HL-60 (cell line): ENCODE results near the gene SLC5A6.

Experiments used
- DNase-seq, 2 experiments: peaks; one replicate each; pipeline ENCODE4 v3.0.0-alpha.2; 2010 to 2020; ENCODE audit warnings: low read depth in 1 of 2, low spot score in 1 of 2
- H3K27ac ChIP-seq: fragments of 250-450 bp; sonication (Bioruptor Pico); replicated peaks from 2 replicates; pipeline ENCODE4 v1.5.1; 2020; ENCODE audit warnings: mild to moderate bottlenecking, moderate library complexity
- H3K27me3 ChIP-seq: fragments of 250-450 bp; sonication (Bioruptor Pico); 2 replicates; pipeline ENCODE4 v1.5.1; 2021; ENCODE audit warnings: mild to moderate bottlenecking, moderate library complexity; ENCODE audit not compliant: insufficient read depth, poor library complexity, severe bottlenecking
- H3K4me3 ChIP-seq: replicated peaks from 2 replicates; pipeline ENCODE4 v1.5.1; 2011; ENCODE audit warnings: mild to moderate bottlenecking, control low read depth, low read length; ENCODE audit not compliant: insufficient read depth
- GABPA ChIP-seq: IDR thresholded peaks from 2 replicates; pipeline ENCODE4 v1.6.1; 2012; ENCODE audit warnings: low read depth
- POLR2AphosphoS5 ChIP-seq: IDR thresholded peaks from 2 replicates; pipeline ENCODE4 v1.6.1; 2012; ENCODE audit warnings: low read depth
- SPI1 ChIP-seq: IDR thresholded peaks from 2 replicates; pipeline ENCODE4 v1.6.1; 2012; ENCODE audit warnings: low read depth, mild to moderate bottlenecking, borderline replicate concordance
- TF ChIP-seq, protein P1 (sequence below): IDR thresholded peaks from one replicate; pipeline ENCODE4 v1.5.1; 2011; ENCODE audit warnings: low read length, control low read depth, inconsistent platforms; ENCODE audit not compliant: insufficient read depth
- TF ChIP-seq, protein P2 (sequence below): IDR thresholded peaks from 2 replicates; pipeline ENCODE4 v1.6.1; 2012; ENCODE audit warnings: low read depth; ENCODE audit not compliant: insufficient replicate concordance

Gene SLC5A6

DNA sequence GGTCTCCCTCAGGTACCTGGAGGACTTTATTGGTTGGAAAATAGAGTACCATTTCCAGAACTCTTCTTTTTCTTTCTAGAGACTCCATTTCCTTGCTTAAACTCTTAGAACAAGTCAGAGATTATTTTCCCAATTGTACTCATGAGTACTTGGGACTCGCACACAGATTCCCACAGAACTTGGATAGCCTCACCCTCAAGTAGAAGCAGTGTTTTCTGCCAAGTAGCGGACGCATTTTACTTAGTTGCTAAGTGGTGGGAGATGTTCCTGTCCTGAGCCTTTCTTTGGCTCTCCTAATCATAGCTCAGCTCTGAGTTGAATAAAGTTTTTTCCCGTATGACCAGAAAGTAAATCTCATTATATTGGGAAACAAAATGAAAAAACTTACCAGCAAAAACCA is 33.6 kb upstream of the SLC5A6 start:
- Histone ChIP-seq H3K27ac (no peak overlapping the region), H3K27me3 (no peaks in the 10 kb centered on the region), H3K4me3 (no peak overlapping the region)
- no peak for TF ChIP-seq GABPA
- no peak for TF ChIP-seq POLR2AphosphoS5
- TF ChIP-seq, protein P1, sequence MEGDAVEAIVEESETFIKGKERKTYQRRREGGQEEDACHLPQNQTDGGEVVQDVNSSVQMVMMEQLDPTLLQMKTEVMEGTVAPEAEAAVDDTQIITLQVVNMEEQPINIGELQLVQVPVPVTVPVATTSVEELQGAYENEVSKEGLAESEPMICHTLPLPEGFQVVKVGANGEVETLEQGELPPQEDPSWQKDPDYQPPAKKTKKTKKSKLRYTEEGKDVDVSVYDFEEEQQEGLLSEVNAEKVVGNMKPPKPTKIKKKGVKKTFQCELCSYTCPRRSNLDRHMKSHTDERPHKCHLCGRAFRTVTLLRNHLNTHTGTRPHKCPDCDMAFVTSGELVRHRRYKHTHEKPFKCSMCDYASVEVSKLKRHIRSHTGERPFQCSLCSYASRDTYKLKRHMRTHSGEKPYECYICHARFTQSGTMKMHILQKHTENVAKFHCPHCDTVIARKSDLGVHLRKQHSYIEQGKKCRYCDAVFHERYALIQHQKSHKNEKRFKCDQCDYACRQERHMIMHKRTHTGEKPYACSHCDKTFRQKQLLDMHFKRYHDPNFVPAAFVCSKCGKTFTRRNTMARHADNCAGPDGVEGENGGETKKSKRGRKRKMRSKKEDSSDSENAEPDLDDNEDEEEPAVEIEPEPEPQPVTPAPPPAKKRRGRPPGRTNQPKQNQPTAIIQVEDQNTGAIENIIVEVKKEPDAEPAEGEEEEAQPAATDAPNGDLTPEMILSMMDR: no peak
- no peak for TF ChIP-seq SPI1
- TF ChIP-seq, protein P2, sequence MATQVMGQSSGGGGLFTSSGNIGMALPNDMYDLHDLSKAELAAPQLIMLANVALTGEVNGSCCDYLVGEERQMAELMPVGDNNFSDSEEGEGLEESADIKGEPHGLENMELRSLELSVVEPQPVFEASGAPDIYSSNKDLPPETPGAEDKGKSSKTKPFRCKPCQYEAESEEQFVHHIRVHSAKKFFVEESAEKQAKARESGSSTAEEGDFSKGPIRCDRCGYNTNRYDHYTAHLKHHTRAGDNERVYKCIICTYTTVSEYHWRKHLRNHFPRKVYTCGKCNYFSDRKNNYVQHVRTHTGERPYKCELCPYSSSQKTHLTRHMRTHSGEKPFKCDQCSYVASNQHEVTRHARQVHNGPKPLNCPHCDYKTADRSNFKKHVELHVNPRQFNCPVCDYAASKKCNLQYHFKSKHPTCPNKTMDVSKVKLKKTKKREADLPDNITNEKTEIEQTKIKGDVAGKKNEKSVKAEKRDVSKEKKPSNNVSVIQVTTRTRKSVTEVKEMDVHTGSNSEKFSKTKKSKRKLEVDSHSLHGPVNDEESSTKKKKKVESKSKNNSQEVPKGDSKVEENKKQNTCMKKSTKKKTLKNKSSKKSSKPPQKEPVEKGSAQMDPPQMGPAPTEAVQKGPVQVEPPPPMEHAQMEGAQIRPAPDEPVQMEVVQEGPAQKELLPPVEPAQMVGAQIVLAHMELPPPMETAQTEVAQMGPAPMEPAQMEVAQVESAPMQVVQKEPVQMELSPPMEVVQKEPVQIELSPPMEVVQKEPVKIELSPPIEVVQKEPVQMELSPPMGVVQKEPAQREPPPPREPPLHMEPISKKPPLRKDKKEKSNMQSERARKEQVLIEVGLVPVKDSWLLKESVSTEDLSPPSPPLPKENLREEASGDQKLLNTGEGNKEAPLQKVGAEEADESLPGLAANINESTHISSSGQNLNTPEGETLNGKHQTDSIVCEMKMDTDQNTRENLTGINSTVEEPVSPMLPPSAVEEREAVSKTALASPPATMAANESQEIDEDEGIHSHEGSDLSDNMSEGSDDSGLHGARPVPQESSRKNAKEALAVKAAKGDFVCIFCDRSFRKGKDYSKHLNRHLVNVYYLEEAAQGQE: no peak
- no peak for DNase-seq

DNA sequence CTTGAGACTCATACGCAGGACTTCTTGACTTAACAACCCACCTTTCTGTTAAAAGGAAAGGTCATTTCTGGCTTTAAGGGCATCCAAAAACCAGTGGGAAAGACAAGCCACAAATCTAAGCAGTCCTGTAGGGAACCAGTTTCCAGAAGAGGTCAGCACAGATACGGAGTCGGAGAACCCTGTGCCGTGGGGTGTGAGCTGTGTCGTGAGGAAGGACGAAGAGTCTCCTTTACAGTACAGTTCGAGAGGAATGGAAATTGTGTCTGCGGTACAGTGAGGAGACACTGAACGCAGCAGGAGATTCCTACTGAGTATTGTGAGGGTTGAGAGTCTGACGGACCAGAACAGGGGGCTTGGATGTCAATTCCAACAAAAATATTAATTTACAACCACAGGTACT is 33.0 kb upstream of the SLC5A6 start:
- no peak for DNase-seq
- Histone ChIP-seq H3K4me3 (no peak overlapping the region), H3K27ac (no peak overlapping the region), H3K27me3 (no peaks in the 10 kb centered on the region)
- TF ChIP-seq POLR2AphosphoS5: peak; percentile 60
- no peak for TF ChIP-seq SPI1

DNA sequence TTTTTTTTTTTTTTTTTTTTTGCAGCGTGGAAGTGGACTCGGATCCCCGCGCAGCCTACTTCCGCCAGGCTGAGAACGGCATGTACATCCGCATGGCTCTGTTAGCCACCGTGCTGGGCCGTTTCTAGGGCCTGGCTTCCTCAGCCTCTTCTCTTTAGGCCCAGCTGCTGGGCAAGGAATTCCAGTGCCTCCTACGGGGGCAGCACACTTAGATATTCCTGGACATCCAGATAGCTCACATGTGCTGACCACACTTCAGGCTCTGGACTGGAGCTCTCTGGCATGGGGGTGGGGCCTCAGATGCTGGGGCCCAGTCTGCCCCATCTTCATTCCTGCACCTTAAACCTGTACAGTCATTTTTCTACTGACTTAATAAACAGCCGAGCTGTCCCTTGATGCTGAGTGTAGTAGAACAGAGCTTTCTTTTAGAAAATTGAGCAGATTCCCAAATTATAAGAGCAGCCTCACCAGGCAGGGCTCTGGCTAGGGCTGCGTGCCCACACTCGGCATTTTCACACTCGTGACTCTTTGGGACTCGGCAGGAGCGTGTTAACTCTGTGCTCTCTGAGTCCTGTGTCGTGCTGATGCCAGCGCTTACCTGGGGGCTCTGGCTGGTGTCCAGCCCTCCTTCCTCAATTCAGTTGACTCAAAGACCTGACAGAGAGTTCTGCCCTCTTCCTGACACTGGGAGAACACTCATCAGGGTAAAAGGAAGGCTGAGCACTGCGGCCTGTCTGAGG is 31.5 kb upstream of the SLC5A6 start:
- H3K4me3 ChIP-seq: no peak overlapping the region
- TF ChIP-seq POLR2AphosphoS5: no peak
- TF ChIP-seq, protein P2: no peak
- TF ChIP-seq GABPA: no peak
- TF ChIP-seq, protein P1: no peak
- no peak for TF ChIP-seq SPI1
- no peak for DNase-seq

DNA sequence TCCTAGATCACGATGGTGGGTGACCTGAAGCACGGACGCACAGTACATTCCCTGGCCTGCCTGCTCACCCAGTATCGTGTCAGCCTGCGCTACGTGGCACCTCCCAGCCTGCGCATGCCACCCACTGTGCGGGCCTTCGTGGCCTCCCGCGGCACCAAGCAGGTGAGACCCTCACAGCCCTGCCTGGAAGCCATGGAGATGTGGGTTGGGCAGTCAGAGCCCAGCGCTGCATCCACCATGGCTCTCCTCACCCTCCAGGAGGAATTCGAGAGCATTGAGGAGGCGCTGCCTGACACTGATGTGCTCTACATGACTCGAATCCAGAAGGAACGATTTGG is 30.5 kb upstream of the SLC5A6 start:
- Histone ChIP-seq H3K27me3 (no peaks in the 10 kb centered on the region), H3K27ac (no peak overlapping the region), H3K4me3 (no peak overlapping the region)
- TF ChIP-seq, protein P1: no peak
- TF ChIP-seq GABPA (no peak), POLR2AphosphoS5 (no peak)
- no peak for DNase-seq

More for the DNA sequence above, 31.5 kb upstream of the SLC5A6 start:
- Histone ChIP-seq H3K27ac (no peak overlapping the region), H3K27me3 (no peaks in the 10 kb centered on the region)
